ENCODE results near the gene KAT6B.

Gene KAT6B

DNA sequence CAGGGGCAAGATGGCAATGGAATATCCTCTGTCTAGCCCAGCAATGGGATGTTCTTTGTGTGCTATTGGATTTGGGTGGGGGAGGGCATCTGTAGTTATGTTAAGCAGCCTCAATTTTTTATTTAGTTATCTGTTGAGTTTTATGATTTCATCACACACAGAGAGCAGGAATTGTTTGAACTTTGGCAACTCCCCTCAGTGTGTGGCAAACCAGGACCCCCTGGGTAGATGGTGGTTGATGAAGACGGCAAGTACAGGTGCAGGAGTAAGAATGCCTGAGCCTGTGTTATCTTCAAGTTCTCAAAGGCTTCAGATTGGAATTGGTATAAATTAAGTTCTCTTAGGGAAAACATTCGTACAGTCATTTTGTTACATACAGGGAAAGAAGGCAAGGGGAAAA is 142.7 kb downstream of the KAT6B start:
- in situ Hi-C loops (cut with MboI; ENCODE audit: low pct_unique_long_range_greater_than_20kb, low sequenced_read_pairs, unreplicated experiment): no loop called here
- no peak for DNase-seq (ENCODE audit: low spot score)
- TF ChIP-seq, protein P1, sequence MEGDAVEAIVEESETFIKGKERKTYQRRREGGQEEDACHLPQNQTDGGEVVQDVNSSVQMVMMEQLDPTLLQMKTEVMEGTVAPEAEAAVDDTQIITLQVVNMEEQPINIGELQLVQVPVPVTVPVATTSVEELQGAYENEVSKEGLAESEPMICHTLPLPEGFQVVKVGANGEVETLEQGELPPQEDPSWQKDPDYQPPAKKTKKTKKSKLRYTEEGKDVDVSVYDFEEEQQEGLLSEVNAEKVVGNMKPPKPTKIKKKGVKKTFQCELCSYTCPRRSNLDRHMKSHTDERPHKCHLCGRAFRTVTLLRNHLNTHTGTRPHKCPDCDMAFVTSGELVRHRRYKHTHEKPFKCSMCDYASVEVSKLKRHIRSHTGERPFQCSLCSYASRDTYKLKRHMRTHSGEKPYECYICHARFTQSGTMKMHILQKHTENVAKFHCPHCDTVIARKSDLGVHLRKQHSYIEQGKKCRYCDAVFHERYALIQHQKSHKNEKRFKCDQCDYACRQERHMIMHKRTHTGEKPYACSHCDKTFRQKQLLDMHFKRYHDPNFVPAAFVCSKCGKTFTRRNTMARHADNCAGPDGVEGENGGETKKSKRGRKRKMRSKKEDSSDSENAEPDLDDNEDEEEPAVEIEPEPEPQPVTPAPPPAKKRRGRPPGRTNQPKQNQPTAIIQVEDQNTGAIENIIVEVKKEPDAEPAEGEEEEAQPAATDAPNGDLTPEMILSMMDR (IDR thresholded peaks at IDR 0.05; ENCODE audit: extremely low read depth, insufficient read depth, missing control alignments): no peak

DNA sequence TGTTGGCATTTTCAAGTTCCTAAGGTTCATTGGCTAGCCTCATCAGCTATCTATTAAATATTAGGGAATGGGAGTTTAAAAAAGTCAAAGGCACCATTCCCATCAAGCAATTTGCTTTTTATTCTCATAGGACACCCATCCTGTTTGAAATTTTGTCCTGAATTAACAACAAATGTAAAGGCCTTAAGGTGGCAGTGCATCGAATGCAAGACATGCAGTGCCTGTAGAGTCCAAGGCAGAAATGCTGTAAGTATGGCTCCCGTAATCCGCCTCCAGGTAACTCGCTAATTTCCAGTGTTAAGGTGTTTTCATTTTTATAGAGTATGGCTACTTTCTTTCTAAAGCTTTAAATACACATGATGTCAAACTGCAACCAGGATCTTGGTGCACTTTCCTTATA is 143.1 kb downstream of the KAT6B start:
- in situ Hi-C loops (cut with MboI; ENCODE audit: low pct_unique_long_range_greater_than_20kb, low sequenced_read_pairs, unreplicated experiment): no loop called here
- no peak for DNase-seq (ENCODE audit: low spot score)
- TF ChIP-seq, protein P1 (IDR thresholded peaks at IDR 0.05; ENCODE audit: extremely low read depth, insufficient read depth, missing control alignments): no peak

DNA sequence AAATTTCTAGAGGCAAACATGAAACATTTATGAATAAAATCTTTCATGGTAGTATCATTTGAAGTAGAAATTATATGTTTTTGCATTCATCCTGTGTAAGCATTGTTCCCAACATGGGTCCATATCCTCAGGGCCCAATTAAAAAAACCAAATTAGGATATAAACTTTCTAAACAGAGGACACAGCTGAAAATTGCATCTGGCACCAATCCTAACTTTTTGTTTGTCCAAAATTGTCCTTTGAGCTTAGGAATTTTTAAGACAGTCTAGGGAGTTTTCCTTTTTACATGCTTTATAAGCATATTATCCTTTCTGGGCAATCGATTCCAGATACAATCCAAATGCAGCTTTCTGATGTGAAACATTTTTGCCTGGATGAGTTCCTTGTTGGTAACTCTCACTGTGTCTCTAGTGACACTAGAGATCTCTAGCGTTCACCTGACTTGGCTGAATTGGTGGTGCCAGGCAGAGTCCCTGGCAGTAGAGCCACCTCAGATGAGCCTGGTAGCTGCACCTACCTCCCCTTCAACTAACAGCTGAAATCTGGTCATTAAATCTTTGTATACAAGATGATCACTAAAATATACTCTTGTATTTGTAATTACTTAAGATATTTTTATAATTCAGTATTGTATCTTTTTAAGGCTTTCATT is 147.5 kb downstream of the KAT6B start:
- TF ChIP-seq, protein P1 (IDR thresholded peaks at IDR 0.05; ENCODE audit: extremely low read depth, insufficient read depth, missing control alignments): no peak
- no peak for DNase-seq (ENCODE audit: low spot score)
- in situ Hi-C loops (cut with MboI; ENCODE audit: low pct_unique_long_range_greater_than_20kb, low sequenced_read_pairs, unreplicated experiment): no loop called here

DNA sequence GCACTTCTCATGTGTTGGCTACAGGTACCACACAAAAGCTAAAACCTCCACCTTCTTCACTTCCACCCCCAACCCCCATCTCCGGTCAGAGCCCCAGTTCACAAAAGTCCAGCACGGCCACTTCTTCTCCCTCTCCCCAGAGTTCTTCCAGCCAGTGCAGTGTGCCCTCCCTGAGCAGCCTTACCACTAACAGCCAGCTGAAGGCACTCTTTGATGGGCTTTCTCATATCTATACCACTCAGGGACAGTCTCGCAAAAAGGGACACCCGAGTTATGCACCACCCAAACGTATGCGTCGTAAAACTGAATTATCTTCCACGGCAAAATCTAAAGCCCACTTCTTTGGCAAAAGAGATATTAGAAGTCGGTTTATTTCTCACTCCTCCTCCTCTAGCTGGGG is 149.4 kb downstream of the KAT6B start:
- TF ChIP-seq, protein P1 (IDR thresholded peaks at IDR 0.05; ENCODE audit: extremely low read depth, insufficient read depth, missing control alignments): no peak
- in situ Hi-C loops (cut with MboI; ENCODE audit: low pct_unique_long_range_greater_than_20kb, low sequenced_read_pairs, unreplicated experiment): no loop called here

DNA sequence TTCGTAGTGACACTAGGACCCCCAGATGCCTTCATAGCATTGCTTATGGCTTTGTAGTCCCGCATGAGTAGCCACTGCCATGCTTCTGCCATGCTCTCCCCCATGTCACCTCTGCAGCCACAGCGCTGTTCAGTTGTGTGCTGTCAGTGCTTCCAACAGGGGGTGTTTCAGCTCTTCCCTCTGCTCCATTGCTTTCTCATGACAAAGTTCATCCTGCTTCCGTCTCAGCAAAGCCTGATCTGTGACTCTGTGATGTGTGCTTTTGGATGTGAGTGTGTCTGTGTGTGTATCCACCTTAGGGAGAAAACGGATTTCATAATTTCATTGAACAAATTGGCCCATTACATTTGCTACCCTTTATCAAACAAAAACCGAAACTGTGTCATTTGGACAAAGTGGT is 150.2 kb downstream of the KAT6B start:
- no peak for DNase-seq (ENCODE audit: low spot score)
- TF ChIP-seq, protein P1 (IDR thresholded peaks at IDR 0.05; ENCODE audit: extremely low read depth, insufficient read depth, missing control alignments): no peak
- in situ Hi-C loops (cut with MboI; ENCODE audit: low pct_unique_long_range_greater_than_20kb, low sequenced_read_pairs, unreplicated experiment): no loop called here

More for the DNA sequence above, 149.4 kb downstream of the KAT6B start:
- no peak for DNase-seq (ENCODE audit: low spot score)

DNA sequence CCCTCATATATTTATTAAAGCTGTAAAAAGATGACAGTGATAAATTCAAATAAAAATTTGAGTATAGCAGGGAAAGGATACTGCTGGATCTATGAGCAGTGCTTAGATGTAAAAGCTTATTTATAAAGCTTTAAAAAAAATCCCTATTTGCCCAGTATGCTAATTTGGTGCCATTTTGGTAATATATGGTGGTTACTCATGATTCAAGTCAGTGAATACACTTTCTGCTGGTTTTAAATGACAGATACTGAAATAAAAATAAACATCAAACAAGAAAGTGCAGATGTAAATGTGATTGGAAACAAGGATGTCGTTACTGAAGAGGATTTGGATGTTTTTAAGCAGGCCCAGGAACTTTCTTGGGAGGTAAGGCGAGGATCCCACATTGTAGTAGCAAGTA is 150.7 kb downstream of the KAT6B start:
- TF ChIP-seq, protein P1 (IDR thresholded peaks at IDR 0.05; ENCODE audit: extremely low read depth, insufficient read depth, missing control alignments): no peak
- in situ Hi-C loops (cut with MboI; ENCODE audit: low pct_unique_long_range_greater_than_20kb, low sequenced_read_pairs, unreplicated experiment): no loop called here
- no peak for DNase-seq (ENCODE audit: low spot score)
